ENCODE data around the gene GPR156. TPM values are rescaled to one million over a fixed set of nuclear protein-coding genes. Genes with fewer than 3 reads are reported as not detected.
"Not testable (repeated sequence)": the region's sequence is repeated elsewhere in the genome, so short reads cannot be mapped to it uniquely, and the experiment has no call there.

The GPR156 gene
- total RNA-seq, 2 donors from 2014 or later: 0.24 TPM; not detected in 1

GRCh38 chr3:120239644-120240043 is 45.4 kb downstream of the GPR156 start:
- peaks cover 40% of the 10 kb centered on the region for H3K27me3 Mint-ChIP-seq
- no peaks in the 10 kb centered on the region for H3K9me3 Mint-ChIP-seq
- no peaks in the 10 kb centered on the region for H3K4me1 Mint-ChIP-seq

GRCh38 chr3:120227710-120228347 is 57.2 kb downstream of the GPR156 start:
- Mint-ChIP-seq H3K4me1 (no peaks in the 10 kb centered on the region), H3K27me3 (no peaks in the 10 kb centered on the region), H3K27ac (no peak overlapping the region), H3K9me3 (no peaks in the 10 kb centered on the region), H3K36me3 (ENCODE audit: low read depth) (no peaks in the 10 kb centered on the region), H3K4me3 (no peak overlapping the region)
- peak; percentile 40 for ATAC-seq (replicated peaks)

More at GRCh38 chr3:120239644-120240043, 45.4 kb downstream of the GPR156 start:
- Mint-ChIP-seq H3K4me3 (no peak overlapping the region), H3K36me3 (ENCODE audit: low read depth) (no peaks in the 10 kb centered on the region), H3K27ac (no peak overlapping the region)
- no peak for ATAC-seq (replicated peaks)

DNA sequence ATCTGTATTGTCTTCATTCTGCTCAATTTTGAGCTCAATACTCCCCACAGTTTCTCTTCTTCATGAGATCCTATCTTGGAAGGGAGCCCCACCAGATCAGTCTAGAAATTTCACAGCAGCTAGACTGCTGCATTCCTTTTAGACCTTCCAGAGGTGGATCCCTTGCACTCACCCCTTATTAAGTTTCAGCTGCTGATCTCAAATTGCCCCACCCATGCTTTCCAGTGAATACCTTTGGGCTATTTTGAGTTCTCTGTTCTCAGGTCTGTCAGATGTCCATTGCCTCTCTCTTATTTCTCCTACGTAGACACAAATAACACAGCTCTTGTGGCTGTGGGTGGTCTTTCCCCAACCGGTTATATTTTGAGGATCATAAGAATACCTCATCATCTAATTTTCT is 60.8 kb downstream of the GPR156 start:
- no peak overlapping the region for H3K4me3 Mint-ChIP-seq
- peaks cover 4% of the 10 kb centered on the region for H3K27me3 Mint-ChIP-seq
- no peaks in the 10 kb centered on the region for H3K9me3 Mint-ChIP-seq
- H3K4me1 Mint-ChIP-seq: no peaks in the 10 kb centered on the region
- no peak for ATAC-seq (replicated peaks)
- no peaks in the 10 kb centered on the region for H3K36me3 Mint-ChIP-seq (ENCODE audit: low read depth)
- H3K27ac Mint-ChIP-seq: no peak overlapping the region

- H3K9me3 Mint-ChIP-seq: no peaks in the 10 kb centered on the region
- no peaks in the 10 kb centered on the region for H3K36me3 Mint-ChIP-seq (ENCODE audit: low read depth)
These were observed 66.0 kb downstream of the GPR156 start for GRCh38 chr3:120218981-120219380.

GRCh38 chr3:120216633-120217032 is 68.4 kb downstream of the GPR156 start:
- not testable (repeated sequence) for H3K27ac Mint-ChIP-seq, H3K4me1 Mint-ChIP-seq

More at GRCh38 chr3:120218981-120219380, 66.0 kb downstream of the GPR156 start:
- Mint-ChIP-seq H3K4me3 (no peak overlapping the region), H3K4me1 (no peaks in the 10 kb centered on the region), H3K27ac (no peak overlapping the region), H3K27me3 (peaks cover 4% of the 10 kb centered on the region)
- ATAC-seq (replicated peaks): no peak

DNA sequence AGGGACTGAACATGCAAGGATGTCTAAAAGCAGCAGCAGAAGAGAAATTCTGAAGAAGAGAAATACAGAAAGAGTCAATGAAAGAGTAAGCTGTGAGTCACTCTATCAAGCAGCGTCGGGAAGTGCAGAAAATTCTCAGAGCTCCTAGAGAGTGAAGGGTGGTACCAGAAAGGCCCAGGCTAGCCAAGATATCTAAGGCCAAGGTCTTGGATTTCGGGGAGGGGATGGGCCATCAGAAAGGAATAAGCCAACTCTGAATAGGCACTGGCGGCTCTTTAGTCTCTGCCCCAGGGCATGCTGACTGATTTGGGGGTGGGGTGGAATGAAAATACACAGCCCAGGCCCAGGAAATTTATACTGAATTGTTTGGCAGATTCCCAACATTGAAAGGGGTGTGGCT is 70.8 kb downstream of the GPR156 start:
- Mint-ChIP-seq H3K9me3 (no peaks in the 10 kb centered on the region), H3K4me3 (no peak overlapping the region), H3K4me1 (no peaks in the 10 kb centered on the region), H3K36me3 (ENCODE audit: low read depth) (no peaks in the 10 kb centered on the region), H3K27me3 (peaks cover 16% of the 10 kb centered on the region), H3K27ac (no peak overlapping the region)
- ATAC-seq (replicated peaks): no peak

More at GRCh38 chr3:120216633-120217032, 68.4 kb downstream of the GPR156 start:
- not testable (repeated sequence) for H3K4me3 Mint-ChIP-seq; H3K36me3 Mint-ChIP-seq (ENCODE audit: low read depth); H3K9me3 Mint-ChIP-seq; H3K27me3 Mint-ChIP-seq; ATAC-seq (replicated peaks)

GRCh38 chr3:120212505-120212904 is 72.5 kb downstream of the GPR156 start:
- H3K27me3 Mint-ChIP-seq: peaks cover 18% of the 10 kb centered on the region
- ATAC-seq (replicated peaks): no peak
- no peaks in the 10 kb centered on the region for H3K9me3 Mint-ChIP-seq
- H3K4me1 Mint-ChIP-seq: no peaks in the 10 kb centered on the region
- H3K4me3 Mint-ChIP-seq: no peak overlapping the region
- H3K27ac Mint-ChIP-seq: no peak overlapping the region
- no peaks in the 10 kb centered on the region for H3K36me3 Mint-ChIP-seq (ENCODE audit: low read depth)

DNA sequence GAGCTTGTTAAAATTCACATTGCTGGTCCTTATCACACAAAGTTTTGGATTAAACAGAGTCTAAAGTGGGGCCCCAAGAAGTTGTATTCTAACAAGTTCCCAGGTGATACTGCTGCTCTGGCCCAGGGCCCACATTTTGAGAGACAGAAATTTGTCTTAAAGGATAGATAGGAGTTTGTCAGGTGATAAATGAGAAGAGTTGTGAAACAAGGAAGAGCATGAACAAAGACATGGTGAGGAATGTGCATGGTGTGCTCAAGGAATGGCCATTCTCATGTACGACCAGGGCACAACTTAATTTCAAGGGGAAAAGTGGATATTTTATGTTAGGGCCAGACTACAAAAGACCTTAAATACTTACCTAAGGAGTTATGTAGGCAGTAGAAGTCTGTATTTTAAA is 75.6 kb downstream of the GPR156 start:
- ATAC-seq (replicated peaks): no peak
- Mint-ChIP-seq H3K4me1 (no peaks in the 10 kb centered on the region), H3K27me3 (peaks cover 18% of the 10 kb centered on the region)

GRCh38 chr3:120204338-120204737 is 80.7 kb downstream of the GPR156 start:
- Mint-ChIP-seq H3K27me3 (peaks cover 4% of the 10 kb centered on the region), H3K36me3 (ENCODE audit: low read depth) (no peaks in the 10 kb centered on the region), H3K9me3 (no peaks in the 10 kb centered on the region), H3K4me1 (no peaks in the 10 kb centered on the region), H3K27ac (no peak overlapping the region), H3K4me3 (no peak overlapping the region)
- ATAC-seq (replicated peaks): no peak

More for the DNA sequence above, 75.6 kb downstream of the GPR156 start:
- H3K9me3 Mint-ChIP-seq: no peaks in the 10 kb centered on the region
- no peak overlapping the region for H3K4me3 Mint-ChIP-seq
- H3K27ac Mint-ChIP-seq: no peak overlapping the region
- no peaks in the 10 kb centered on the region for H3K36me3 Mint-ChIP-seq (ENCODE audit: low read depth)

- Mint-ChIP-seq H3K4me1 (no peaks in the 10 kb centered on the region), H3K27ac (no peak overlapping the region), H3K9me3 (no peaks in the 10 kb centered on the region), H3K4me3 (no peak overlapping the region), H3K27me3 (no peaks in the 10 kb centered on the region), H3K36me3 (ENCODE audit: low read depth) (no peaks in the 10 kb centered on the region)
- ATAC-seq (replicated peaks): no peak
These were observed 81.4 kb downstream of the GPR156 start for GRCh38 chr3:120203621-120204020.

DNA sequence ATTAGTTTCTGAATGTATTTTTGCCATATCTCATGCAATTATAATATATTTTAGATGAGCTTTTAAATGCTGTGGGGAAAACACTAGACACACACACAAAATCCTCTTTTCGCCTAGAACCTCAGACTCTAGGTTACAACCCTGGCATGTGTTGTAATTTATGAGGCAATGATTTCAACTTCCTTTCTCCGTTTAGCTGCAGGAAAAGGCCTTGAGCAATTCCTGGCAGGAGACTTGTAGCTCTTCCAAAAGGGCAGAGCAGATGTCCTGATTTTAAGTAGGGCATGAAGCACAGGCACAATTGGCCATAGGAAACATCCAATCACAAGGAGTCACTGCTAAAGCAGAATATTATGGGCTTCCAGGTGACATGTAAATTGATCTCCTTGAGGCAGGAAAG is 82.0 kb downstream of the GPR156 start:
- H3K36me3 Mint-ChIP-seq (ENCODE audit: low read depth): no peaks in the 10 kb centered on the region
- H3K4me3 Mint-ChIP-seq: no peak overlapping the region
- H3K4me1 Mint-ChIP-seq: no peaks in the 10 kb centered on the region
- no peaks in the 10 kb centered on the region for H3K9me3 Mint-ChIP-seq
- H3K27me3 Mint-ChIP-seq: no peaks in the 10 kb centered on the region
- H3K27ac Mint-ChIP-seq: no peak overlapping the region
- ATAC-seq (replicated peaks): no peak

DNA sequence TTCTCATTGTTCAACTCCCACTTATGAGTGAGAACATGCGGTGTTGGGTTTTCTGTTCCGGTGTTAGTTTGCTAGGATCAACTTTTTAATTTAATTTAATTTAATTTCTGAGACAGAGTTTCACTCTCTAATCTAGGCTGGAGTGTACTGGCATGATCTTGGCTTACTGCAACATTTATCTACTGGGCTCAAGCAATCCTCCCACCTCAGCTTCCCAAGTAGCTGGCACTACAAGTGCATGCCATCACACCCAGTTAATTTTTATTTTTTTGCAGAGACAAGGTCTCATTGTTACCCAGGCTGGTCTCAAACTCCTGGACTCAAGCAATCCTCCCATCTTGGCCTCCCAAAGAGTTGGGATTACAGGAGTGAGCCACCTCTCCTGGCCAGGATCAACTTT is 82.7 kb downstream of the GPR156 start:
- no peaks in the 10 kb centered on the region for H3K36me3 Mint-ChIP-seq (ENCODE audit: low read depth)
- H3K4me3 Mint-ChIP-seq: no peak overlapping the region
- H3K9me3 Mint-ChIP-seq: no peaks in the 10 kb centered on the region
- no peaks in the 10 kb centered on the region for H3K27me3 Mint-ChIP-seq
- H3K27ac Mint-ChIP-seq: no peak overlapping the region
- no peak for ATAC-seq (replicated peaks)
- no peaks in the 10 kb centered on the region for H3K4me1 Mint-ChIP-seq

DNA sequence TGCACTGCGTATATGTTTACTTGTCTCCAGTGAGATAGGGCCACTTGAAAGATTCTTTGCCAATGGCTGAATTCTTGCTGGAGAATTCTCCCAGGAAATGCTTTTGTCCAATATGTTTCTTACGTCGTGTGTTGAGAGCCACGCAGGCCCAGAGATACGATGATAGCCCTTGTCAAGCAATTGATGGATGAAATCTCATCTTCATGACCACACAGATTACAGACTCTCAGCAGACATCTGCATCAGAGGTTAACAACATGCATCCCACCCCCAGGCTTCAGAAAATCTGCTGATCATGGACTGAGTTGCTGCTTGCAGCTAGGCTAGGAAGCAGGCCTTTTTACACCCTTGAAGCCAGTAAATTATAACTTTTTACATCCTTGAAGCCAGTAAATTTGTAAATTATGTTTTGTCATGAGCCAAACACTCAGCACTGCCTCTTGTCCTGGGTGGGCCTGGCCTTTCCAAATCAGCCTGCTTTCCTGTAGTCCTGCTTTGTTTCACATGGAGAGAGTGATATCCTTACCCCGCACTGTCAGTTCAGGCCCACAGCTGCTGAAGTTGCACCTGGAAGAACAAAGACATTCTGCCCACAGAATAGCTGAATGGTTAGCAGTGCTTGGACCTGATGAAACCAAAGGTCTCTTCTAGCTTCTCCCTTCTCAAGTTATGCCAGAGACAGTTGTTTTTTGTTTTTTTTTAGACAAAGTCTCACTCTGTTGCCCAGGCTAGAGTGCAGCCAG is 84.4 kb downstream of the GPR156 start:
- no peaks in the 10 kb centered on the region for H3K9me3 Mint-ChIP-seq
- no peak overlapping the region for H3K27ac Mint-ChIP-seq
- no peaks in the 10 kb centered on the region for H3K36me3 Mint-ChIP-seq (ENCODE audit: low read depth)
- no peak overlapping the region for H3K4me3 Mint-ChIP-seq
- no peaks in the 10 kb centered on the region for H3K4me1 Mint-ChIP-seq
- no peak for ATAC-seq (replicated peaks)
- no peaks in the 10 kb centered on the region for H3K27me3 Mint-ChIP-seq

DNA sequence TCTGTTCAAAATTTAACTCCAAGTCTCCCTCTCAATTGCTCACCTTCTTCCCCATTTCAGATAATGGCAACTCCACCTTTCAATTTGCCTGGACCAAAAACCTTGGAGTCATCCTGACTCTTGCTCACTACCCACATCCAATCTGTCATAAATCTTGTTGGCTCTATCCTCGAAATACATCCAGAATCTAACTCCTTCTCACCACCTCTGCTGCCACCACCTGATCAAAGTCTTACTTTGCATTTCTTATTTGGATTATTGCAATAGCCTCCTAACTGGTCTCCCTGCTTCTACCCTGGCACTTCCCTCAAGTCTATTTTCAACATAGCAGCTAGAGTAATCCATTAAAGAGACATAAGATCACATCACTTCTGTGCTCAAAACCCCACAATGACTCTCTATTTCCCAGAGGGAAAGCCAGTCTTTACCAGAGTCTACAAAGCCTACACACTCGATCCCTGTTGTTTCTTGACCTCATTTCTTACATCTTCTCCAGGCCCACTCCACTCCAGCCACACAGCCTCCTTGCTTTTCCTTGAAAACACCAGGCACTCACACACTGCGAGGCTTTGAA is 86.6 kb downstream of the GPR156 start:
- ATAC-seq (replicated peaks): no peak
- H3K4me1 Mint-ChIP-seq: no peaks in the 10 kb centered on the region
- H3K36me3 Mint-ChIP-seq (ENCODE audit: low read depth): no peaks in the 10 kb centered on the region
- no peaks in the 10 kb centered on the region for H3K9me3 Mint-ChIP-seq
- H3K4me3 Mint-ChIP-seq: no peak overlapping the region
- H3K27me3 Mint-ChIP-seq: no peaks in the 10 kb centered on the region
- H3K27ac Mint-ChIP-seq: no peak overlapping the region

DNA sequence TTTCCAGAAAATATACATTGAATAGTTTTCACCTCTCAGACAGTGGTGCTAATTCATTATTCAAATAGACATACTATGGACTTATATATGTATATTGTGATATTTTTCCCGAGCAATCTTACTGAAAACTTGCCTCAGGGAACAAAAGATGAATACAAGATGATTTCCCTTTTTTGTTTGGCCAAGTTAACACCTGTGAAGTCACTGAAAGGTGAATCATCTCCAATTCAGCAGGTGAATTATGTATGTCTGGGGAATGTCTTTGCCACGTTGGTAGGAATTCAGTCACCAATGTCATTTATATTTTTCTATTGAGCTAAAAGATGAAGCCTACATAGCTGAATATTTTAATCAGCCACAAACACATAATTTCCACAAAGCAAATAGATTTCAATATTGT is 88.2 kb downstream of the GPR156 start:
- no peak overlapping the region for H3K4me3 Mint-ChIP-seq
- H3K27ac Mint-ChIP-seq: no peak overlapping the region
- H3K27me3 Mint-ChIP-seq: no peaks in the 10 kb centered on the region
- no peaks in the 10 kb centered on the region for H3K36me3 Mint-ChIP-seq (ENCODE audit: low read depth)
- H3K9me3 Mint-ChIP-seq: no peaks in the 10 kb centered on the region
- ATAC-seq (replicated peaks): no peak
- no peaks in the 10 kb centered on the region for H3K4me1 Mint-ChIP-seq

Measured in activated T-helper 17 cell treated with anti-CD3 and anti-CD28 coated beads, Interleukin-2, amount 50 U/mL, for 72 hours (primary cell).